H1 (cell line): ENCODE data around the gene ATP5MC3. TPM values are rescaled to one million over a fixed set of nuclear protein-coding genes. Genes with fewer than 3 reads are reported as not detected.
A peak's percentile ranks its signal among the peaks of the same experiment; 100 is the strongest.

ENCODE experiments used
- CTCF ChIA-PET: fragments of 300-600 bp; sonication (Branson Sonifier 250); formaldehyde crosslinking; loops from one replicate; lab custom pipeline; 2021; ENCODE audit not compliant: partially characterized antibody; lab: Charles Lee
- POLR2A ChIA-PET: fragments of 300-600 bp; sonication (Branson Sonifier 250); formaldehyde crosslinking; loops from one replicate; lab custom pipeline; 2021; ENCODE audit warnings: inconsistent platforms; ENCODE audit not compliant: partially characterized antibody; lab: Charles Lee
- DNase-seq, 2 experiments: peaks; one replicate each; pipeline versions ENCODE4 v3.0.0 to v3.0.0-alpha.2; 2010 to 2022; ENCODE audit warnings: low spot score in 2 of 2, low read depth in 1 of 2, mixed read lengths in 1 of 2
- FAIRE-seq: peaks from 2 replicates; lab custom pipeline; 2011; peaks lifted over from hg19 to GRCh38; lab: Jason Lieb, UNC
- H2AFZ ChIP-seq: 2 replicates; pipeline ENCODE4 v1.8.1; 2012; ENCODE audit warnings: low read length, inconsistent platforms
- H2AK5ac ChIP-seq: 2 replicates; pipeline ENCODE4 v1.6.1; 2013; ENCODE audit warnings: low read depth, low read length
- H2BK120ac ChIP-seq: replicated peaks from 2 replicates; pipeline ENCODE3; 2013; ENCODE audit warnings: low read depth, low read length, inconsistent platforms
- H2BK12ac ChIP-seq: 2 replicates; pipeline ENCODE4 v1.6.1; 2013; ENCODE audit warnings: low read depth, low read length
- H2BK15ac ChIP-seq: 2 replicates; pipeline ENCODE4 v1.6.1; 2013; ENCODE audit warnings: low read length
- H2BK20ac ChIP-seq: 2 replicates; pipeline ENCODE4 v1.6.1; 2013; ENCODE audit warnings: low read length
- H2BK5ac ChIP-seq: 2 replicates; pipeline ENCODE4 v1.6.1; 2013; ENCODE audit warnings: low read depth, low read length
- H3K14ac ChIP-seq: 2 replicates; pipeline ENCODE4 v1.6.1; 2013; ENCODE audit warnings: inconsistent platforms; ENCODE audit not compliant: insufficient read length
- H3K18ac ChIP-seq: 2 replicates; pipeline ENCODE4 v1.6.1; 2013; ENCODE audit warnings: low read length; ENCODE audit errors: extremely low read depth
- H3K23ac ChIP-seq: 2 replicates; pipeline ENCODE4 v1.6.1; 2013; ENCODE audit warnings: inconsistent platforms; ENCODE audit not compliant: insufficient read length
- H3K23me2 ChIP-seq: 2 replicates; pipeline ENCODE4 v1.6.1; 2013; ENCODE audit warnings: low read depth, low read length
- H3K27ac ChIP-seq: 2 replicates; pipeline ENCODE4 v1.6.1; 2011; ENCODE audit warnings: low read depth, low read length, inconsistent platforms
- H3K27me3 ChIP-seq, 4 experiments: replicated peaks in 1 of 4; 1 replicate in 1 of 4; 2 replicates in 3 of 4; pipeline versions ENCODE4 v1.6.1 to v1.8.1; 2011 to 2013; ENCODE audit warnings: low read length in 3 of 4, mild to moderate bottlenecking in 3 of 4, inconsistent platforms in 2 of 4, mixed read lengths in 2 of 4, moderate library complexity in 1 of 4; ENCODE audit not compliant: control insufficient read depth in 3 of 4, insufficient read depth in 3 of 4; ENCODE audit errors: extremely low read depth in 1 of 4
- H3K36me3 ChIP-seq, 4 experiments: 2 replicates each; pipeline versions ENCODE4 v1.6.1 to v1.8.1; 2011 to 2013; ENCODE audit warnings: mild to moderate bottlenecking in 4 of 4, low read length in 3 of 4, moderate library complexity in 2 of 4, control low read depth in 1 of 4, inconsistent platforms in 1 of 4; ENCODE audit not compliant: insufficient read depth in 4 of 4, control insufficient read depth in 2 of 4
- H3K4ac ChIP-seq: replicated peaks from 2 replicates; pipeline ENCODE3; 2013; ENCODE audit warnings: low read length, low read depth, mixed read lengths, inconsistent platforms; ENCODE audit not compliant: insufficient read length
- H3K4me1 ChIP-seq, 4 experiments: replicated peaks in 1 of 4; 1 replicate in 1 of 4; 2 replicates in 3 of 4; pipeline versions ENCODE4 v1.6.1 to v1.8.1; 2011 to 2013; ENCODE audit warnings: low read length in 3 of 4, inconsistent platforms in 2 of 4, mixed read lengths in 1 of 4; ENCODE audit not compliant: insufficient read depth in 4 of 4, control insufficient read depth in 3 of 4
- H3K4me2 ChIP-seq, 2 experiments: 2 replicates each; pipeline versions ENCODE4 v1.6.1 to v1.8.1; 2011 to 2013; ENCODE audit warnings: low read depth in 2 of 2, low read length in 2 of 2, control low read depth in 1 of 2, inconsistent platforms in 1 of 2, mild to moderate bottlenecking in 1 of 2; ENCODE audit not compliant: insufficient read depth in 1 of 2
- H3K4me3 ChIP-seq, 4 experiments: fragments of 200-600, 300-600 bp in 1 of 4; sonication (generic), shearing (Covaris generic), sonication (Bioruptor Twin) in 1 of 4; 2 replicates each; pipeline versions ENCODE4 v1.5.1 to v1.8.1; 2011 to 2016; ENCODE audit warnings: low read length in 4 of 4, low read depth in 3 of 4, control low read depth in 2 of 4, inconsistent platforms in 2 of 4, mild to moderate bottlenecking in 2 of 4, mixed read lengths in 1 of 4, moderate library complexity in 1 of 4; ENCODE audit not compliant: insufficient read depth in 2 of 4; ENCODE audit errors: extremely low read depth in 1 of 4
- H3K56ac ChIP-seq: replicated peaks from 2 replicates; pipeline ENCODE3; 2013; ENCODE audit warnings: low read depth, mild to moderate bottlenecking, mixed read lengths, low read length, inconsistent platforms; ENCODE audit not compliant: insufficient read length
- H3K79me1 ChIP-seq: 2 replicates; pipeline ENCODE4 v1.6.1; 2013; ENCODE audit warnings: low read depth, low read length, control low read depth
- H3K79me2 ChIP-seq, 2 experiments: 2 replicates each; pipeline versions ENCODE4 v1.6.1 to v1.8.1; 2012 to 2013; ENCODE audit warnings: low read length in 2 of 2, mild to moderate bottlenecking in 2 of 2, inconsistent platforms in 1 of 2; ENCODE audit not compliant: insufficient read depth in 2 of 2, control insufficient read depth in 1 of 2
- H3K9ac ChIP-seq, 4 experiments: replicated peaks in 1 of 4; 1 replicate in 1 of 4; 2 replicates in 3 of 4; pipeline versions ENCODE4 v1.6.1 to v1.8.1; 2011 to 2013; ENCODE audit warnings: low read depth in 3 of 4, low read length in 3 of 4, control low read depth in 2 of 4, mild to moderate bottlenecking in 2 of 4, moderate library complexity in 2 of 4, inconsistent platforms in 1 of 4; ENCODE audit errors: extremely low read depth in 1 of 4
- H3K9me3 ChIP-seq, 2 experiments: 2 replicates each; pipeline versions ENCODE4 v1.6.1 to v1.8.1; 2012 to 2013; ENCODE audit warnings: mild to moderate bottlenecking in 2 of 2, moderate library complexity in 2 of 2, control low read depth in 1 of 2, inconsistent platforms in 1 of 2, low read depth in 1 of 2, low read length in 1 of 2, mixed read lengths in 1 of 2; ENCODE audit not compliant: insufficient read depth in 2 of 2
- H4K20me1 ChIP-seq, 2 experiments: replicated peaks in 1 of 2; 2 replicates each; pipeline versions ENCODE3 to v1.8.1; 2011 to 2013; ENCODE audit warnings: inconsistent platforms in 2 of 2, low read length in 2 of 2, mild to moderate bottlenecking in 1 of 2; ENCODE audit not compliant: insufficient read depth in 2 of 2, control insufficient read depth in 1 of 2
- H4K5ac ChIP-seq: 2 replicates; pipeline ENCODE4 v1.6.1; 2013; ENCODE audit warnings: low read length, low read depth, mixed read lengths, inconsistent platforms; ENCODE audit not compliant: insufficient read length
- H4K8ac ChIP-seq: 2 replicates; pipeline ENCODE4 v1.8.0; 2013; ENCODE audit warnings: mild to moderate bottlenecking, moderate library complexity, low read length, inconsistent platforms; ENCODE audit not compliant: insufficient read depth; ENCODE audit errors: extremely low read depth
- H4K91ac ChIP-seq: replicated peaks from 2 replicates; pipeline ENCODE3; 2013; ENCODE audit warnings: low read length, mixed read lengths, inconsistent platforms; ENCODE audit not compliant: insufficient read length
- TAF1 ChIP-seq: IDR thresholded peaks from 2 replicates; pipeline ENCODE4 v1.6.1; 2011; ENCODE audit warnings: mild to moderate bottlenecking, low read depth, low read length
- TCF12 ChIP-seq: IDR thresholded peaks from 2 replicates; pipeline ENCODE4 v1.6.1; 2011; ENCODE audit warnings: low read depth, mild to moderate bottlenecking, low read length
- WGBS, 2 experiments: shearing (Covaris generic) in 1 of 2; methylation state at CpG; one replicate each; pipeline versions ENCODE4 v1.1.6 to v1.1.7; 2013 to 2015; ENCODE audit warnings: low lambda C conversion rate in 2 of 2, mixed read lengths in 2 of 2, inconsistent platforms in 1 of 2, low coverage in 1 of 2, missing lambda C conversion rate in 1 of 2; ENCODE audit not compliant: insufficient replicate concordance in 2 of 2, insufficient coverage in 1 of 2, insufficient read length in 1 of 2; ENCODE audit errors: extremely low coverage in 1 of 2, missing lambda C conversion rate in 1 of 2; 5-methylcytosine and 5-hydroxymethylcytosine counted together
- polyA plus RNA-seq, 7 experiments: library from polyadenylated mRNA; depleted of rRNA in 3 of 7; stranded (reverse) in 5 of 7; unstranded in 2 of 7; fragments of >200 nt in 5 of 7; fragments of 200-250 nt in 2 of 7; gene quantifications; 1 replicate in 5 of 7; 2 replicates in 1 of 7; 4 replicates in 1 of 7; pipeline versions ENCODE4 v1.2.1 to v1.2.3, GENCODE V29; 2011 to 2013; ENCODE audit warnings: missing spikeins in 2 of 7, mixed read lengths in 2 of 7
- total RNA-seq: library from RNA; stranded (reverse); fragmentation: NEBNext Ultra II Directional; extraction: Animal tissue kit (Norgen Biotek cat#: 25700); gene quantifications from 2 replicates; pipeline ENCODE4 v1.2.1, GENCODE V29; 2021

The ATP5MC3 gene
- total and polyA plus RNA-seq, 2 of the 8 experiments (the other 6 are each of a cell fraction or from before 2014, with no cell fraction given): 320 to 856 TPM

GRCh38 chr2:175169191-175169590 lies 12.3 kb downstream of the ATP5MC3 start:
- Histone ChIP-seq H3K18ac (no peak overlapping the region), H4K8ac (no peak overlapping the region), H3K9me3 (no peaks in the 10 kb centered on the region; a peak in 1 of 4 replicates), H3K4me2 (peak overlapping the region; percentile 58 to 83), H4K20me1 (no peaks in the 10 kb centered on the region), H2BK12ac (no peak overlapping the region), H3K36me3 (no peaks in the 10 kb centered on the region; a peak in 1 of 8 replicates), H2BK15ac (no peak overlapping the region), H3K4me3 (peak overlapping the region in 3 of 4 experiments; percentile 82 to 91 (median 87); a peak in 4 of 8 replicates), H3K79me2 (peaks cover 10 to 42% of the 10 kb centered on the region in 2 experiments), H3K23ac (no peak overlapping the region), H3K23me2 (no peaks in the 10 kb centered on the region), H2BK20ac (no peak overlapping the region), H3K14ac (no peak overlapping the region), H3K79me1 (no peaks in the 10 kb centered on the region; the same call in 1 of the 2 replicates), H4K5ac (no peak overlapping the region), H3K27ac (no peak overlapping the region), H2AFZ (no peak overlapping the region), H3K9ac (no peak overlapping the region), H2BK5ac (no peak overlapping the region), H4K91ac (no peak overlapping the region), H3K4me1 (no peaks in the 10 kb centered on the region), H3K4ac (no peak overlapping the region), H3K27me3 (no peaks in the 10 kb centered on the region), H2AK5ac (no peak overlapping the region), H3K56ac (no peak overlapping the region), H2BK120ac (no peak overlapping the region)
- POLR2A ChIA-PET: interaction anchor here (1.1 to 1.3 kb wide), 3 partner anchors 7 to 11 kb away, joined by 3 to 6 read pairs (median 3); no protein-coding TSS in a partner anchor
- TF ChIP-seq TCF12: no peak
- no peak for TF ChIP-seq TAF1
- 52% methylated on average over 3 of the region's 3 CpGs; no CpG with 5 or more reads in 1 of the 2 experiments for WGBS, 2 experiments
- no peak for FAIRE-seq
- CTCF ChIA-PET: no interaction called here
- no peak for DNase-seq
